ENCODE data around the gene PTPRM. TPM values are rescaled to one million over a fixed set of nuclear protein-coding genes. Genes with fewer than 3 reads are reported as not detected.

The PTPRM gene
- total RNA-seq, 1 donor from 2014 or later = 13.9 TPM

DNA sequence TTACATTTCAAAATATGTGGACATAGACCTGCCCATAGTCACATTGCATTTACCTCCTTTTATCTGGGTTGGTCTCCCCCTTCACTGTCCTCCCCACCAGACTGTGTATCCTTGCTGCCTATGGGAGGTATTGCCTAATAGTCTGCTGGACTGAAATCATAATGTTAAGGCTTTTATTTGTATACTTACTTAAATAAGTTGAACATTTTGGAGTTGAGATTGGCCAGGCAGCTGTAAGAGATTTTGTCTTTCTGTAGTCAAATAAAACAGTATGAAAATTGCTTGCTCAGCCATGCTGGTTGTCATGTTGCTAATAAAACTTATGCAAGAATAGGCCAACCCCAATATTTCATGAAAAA lies 280.9 kb downstream of the PTPRM start:
- no peak overlapping the region for H3K4me3 ChIP-seq
- H3K27me3 Mint-ChIP-seq (ENCODE audit: insufficient read depth, low read depth) = no peaks in the 10 kb centered on the region
- H3K9ac ChIP-seq = no peak overlapping the region

DNA sequence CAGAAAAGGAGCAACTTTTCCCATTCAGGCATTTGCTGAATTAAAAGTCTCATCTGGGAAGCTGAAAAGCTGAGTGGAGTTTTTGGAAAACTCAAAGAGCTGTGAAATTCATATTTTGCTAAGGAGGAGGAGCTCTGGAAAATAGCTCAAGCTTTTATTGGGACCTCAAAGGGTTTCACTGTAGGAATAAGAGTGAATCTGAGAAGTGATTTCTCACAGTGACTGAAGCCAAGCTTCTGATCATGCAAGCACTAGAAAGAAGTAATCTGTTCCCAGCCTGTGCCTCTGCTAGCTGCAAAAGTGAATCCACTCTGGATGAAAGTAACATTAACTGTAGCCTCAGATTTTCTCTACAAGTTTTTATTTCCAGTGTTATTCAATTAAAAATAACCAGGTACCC lies 283.3 kb downstream of the PTPRM start:
- H3K79me2 ChIP-seq (ENCODE audit: low read depth) = no peaks in the 10 kb centered on the region
- no peaks in the 10 kb centered on the region for H3K36me3 ChIP-seq
- Mint-ChIP-seq H3K9me3 (peaks cover 22% of the 10 kb centered on the region), H3K36me3 (peaks cover 12% of the 10 kb centered on the region), H3K4me1 (no peaks in the 10 kb centered on the region), H3K27me3 (ENCODE audit: insufficient read depth, low read depth) (peaks cover 2% of the 10 kb centered on the region), H3K4me3 (no peak overlapping the region), H3K27ac (no peak overlapping the region)
- no peaks in the 10 kb centered on the region for H3K27me3 ChIP-seq
- no peak overlapping the region for H3K9ac ChIP-seq
- no peak overlapping the region for H3K4me2 ChIP-seq
- H2AFZ ChIP-seq (replicated peaks) = no peak overlapping the region
- no peaks in the 10 kb centered on the region for H4K20me1 ChIP-seq (ENCODE audit: low read depth)
- DNase-seq (ENCODE audit: low spot score) = no peak
- no peak overlapping the region for H3K4me3 ChIP-seq
- H3F3A ChIP-seq (ENCODE audit: low read depth) = no peaks in the 10 kb centered on the region
- H3K4me1 ChIP-seq = peaks cover 13% of the 10 kb centered on the region
- H3K27ac ChIP-seq = no peak overlapping the region
- H3K9me3 ChIP-seq (ENCODE audit: low read depth) = no peaks in the 10 kb centered on the region
- TF ChIP-seq, protein P1, sequence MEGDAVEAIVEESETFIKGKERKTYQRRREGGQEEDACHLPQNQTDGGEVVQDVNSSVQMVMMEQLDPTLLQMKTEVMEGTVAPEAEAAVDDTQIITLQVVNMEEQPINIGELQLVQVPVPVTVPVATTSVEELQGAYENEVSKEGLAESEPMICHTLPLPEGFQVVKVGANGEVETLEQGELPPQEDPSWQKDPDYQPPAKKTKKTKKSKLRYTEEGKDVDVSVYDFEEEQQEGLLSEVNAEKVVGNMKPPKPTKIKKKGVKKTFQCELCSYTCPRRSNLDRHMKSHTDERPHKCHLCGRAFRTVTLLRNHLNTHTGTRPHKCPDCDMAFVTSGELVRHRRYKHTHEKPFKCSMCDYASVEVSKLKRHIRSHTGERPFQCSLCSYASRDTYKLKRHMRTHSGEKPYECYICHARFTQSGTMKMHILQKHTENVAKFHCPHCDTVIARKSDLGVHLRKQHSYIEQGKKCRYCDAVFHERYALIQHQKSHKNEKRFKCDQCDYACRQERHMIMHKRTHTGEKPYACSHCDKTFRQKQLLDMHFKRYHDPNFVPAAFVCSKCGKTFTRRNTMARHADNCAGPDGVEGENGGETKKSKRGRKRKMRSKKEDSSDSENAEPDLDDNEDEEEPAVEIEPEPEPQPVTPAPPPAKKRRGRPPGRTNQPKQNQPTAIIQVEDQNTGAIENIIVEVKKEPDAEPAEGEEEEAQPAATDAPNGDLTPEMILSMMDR (IDR thresholded peaks at IDR 0.05) = no peak
- TF ChIP-seq EZH2 (IDR thresholded peaks at IDR 0.05) (no peak), EZH2phosphoT487 (IDR thresholded peaks at IDR 0.05) (no peak)

More for the DNA sequence above, 280.9 kb downstream of the PTPRM start:
- no peak for TF ChIP-seq EZH2 (IDR thresholded peaks at IDR 0.05)
- TF ChIP-seq, protein P1 (IDR thresholded peaks at IDR 0.05) = no peak
- H2AFZ ChIP-seq (replicated peaks) = no peak overlapping the region
- H3K4me2 ChIP-seq = no peak overlapping the region
- H3K4me1 ChIP-seq = peaks cover 9% of the 10 kb centered on the region
- H4K20me1 ChIP-seq (ENCODE audit: low read depth) = no peaks in the 10 kb centered on the region
- no peak for DNase-seq (ENCODE audit: low spot score)
- Mint-ChIP-seq H3K27ac (no peak overlapping the region), H3K9me3 (peaks cover 44% of the 10 kb centered on the region), H3K4me1 (no peaks in the 10 kb centered on the region), H3K4me3 (no peak overlapping the region), H3K36me3 (peaks cover 30% of the 10 kb centered on the region)
- no peaks in the 10 kb centered on the region for H3K79me2 ChIP-seq (ENCODE audit: low read depth)
- no peaks in the 10 kb centered on the region for H3K36me3 ChIP-seq
- no peaks in the 10 kb centered on the region for H3F3A ChIP-seq (ENCODE audit: low read depth)
- no peak overlapping the region for H3K27ac ChIP-seq
- no peaks in the 10 kb centered on the region for H3K27me3 ChIP-seq
- peaks cover 10% of the 10 kb centered on the region for H3K9me3 ChIP-seq (ENCODE audit: low read depth)

DNA sequence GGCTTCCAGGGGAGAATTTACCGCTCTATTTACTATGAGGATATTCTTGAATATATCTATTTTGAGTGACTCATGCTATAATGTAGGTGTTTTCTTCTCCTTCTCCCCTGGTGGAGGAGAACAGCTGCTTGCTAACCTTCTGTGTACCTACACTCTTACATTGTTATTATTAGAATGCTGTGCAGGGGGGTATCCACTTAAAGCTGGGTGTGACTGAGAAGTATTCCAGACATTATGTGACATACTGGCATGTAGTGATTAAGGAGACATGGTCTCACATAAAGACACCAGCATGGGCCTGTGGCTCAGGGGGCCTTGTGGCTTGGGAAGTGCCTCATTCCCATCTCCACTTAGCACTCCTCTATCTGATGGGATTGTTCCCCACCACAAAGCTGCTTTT lies 287.9 kb downstream of the PTPRM start:
- H3K9me3 ChIP-seq (ENCODE audit: low read depth) = no peaks in the 10 kb centered on the region
- H3K4me3 ChIP-seq = no peak overlapping the region
- H2AFZ ChIP-seq (replicated peaks) = no peak overlapping the region
- no peak overlapping the region for H3K4me3 Mint-ChIP-seq
- no peak overlapping the region for H3K9ac ChIP-seq
- TF ChIP-seq EZH2 (IDR thresholded peaks at IDR 0.05) = no peak
- TF ChIP-seq EZH2phosphoT487 (IDR thresholded peaks at IDR 0.05) = no peak
- TF ChIP-seq, protein P1 (IDR thresholded peaks at IDR 0.05) = no peak
- no peaks in the 10 kb centered on the region for H4K20me1 ChIP-seq (ENCODE audit: low read depth)
- H3K27me3 Mint-ChIP-seq (ENCODE audit: insufficient read depth, low read depth) = peaks cover 2% of the 10 kb centered on the region
- H3K27ac Mint-ChIP-seq = no peak overlapping the region
- H3K27ac ChIP-seq = no peak overlapping the region
- H3K27me3 ChIP-seq = no peaks in the 10 kb centered on the region
- H3K4me1 Mint-ChIP-seq = no peaks in the 10 kb centered on the region
- no peaks in the 10 kb centered on the region for H3K79me2 ChIP-seq (ENCODE audit: low read depth)
- H3K4me1 ChIP-seq = peaks cover 5% of the 10 kb centered on the region
- no peak overlapping the region for H3K4me2 ChIP-seq
- DNase-seq (ENCODE audit: low spot score) = no peak
- no peaks in the 10 kb centered on the region for H3F3A ChIP-seq (ENCODE audit: low read depth)
- H3K36me3 Mint-ChIP-seq = peaks cover 7% of the 10 kb centered on the region
- no peaks in the 10 kb centered on the region for H3K36me3 ChIP-seq
- peaks cover 16% of the 10 kb centered on the region for H3K9me3 Mint-ChIP-seq

Data from neural progenitor cell (in vitro differentiated cells).